HG03175 (cell line): ENCODE results near the gene NUF2.
"Not testable (repeated sequence)": the region's sequence is repeated elsewhere in the genome, so short reads cannot be mapped to it uniquely, and the experiment has no call there.

Source experiments
- ATAC-seq: cut with Tn5 transposase; IDR thresholded peaks from one replicate; pipeline ENCODE4 v1.9.1; 2021; ENCODE audit warnings: mild to moderate bottlenecking, moderate library complexity; ENCODE audit not compliant: unreplicated experiment

Gene NUF2

DNA sequence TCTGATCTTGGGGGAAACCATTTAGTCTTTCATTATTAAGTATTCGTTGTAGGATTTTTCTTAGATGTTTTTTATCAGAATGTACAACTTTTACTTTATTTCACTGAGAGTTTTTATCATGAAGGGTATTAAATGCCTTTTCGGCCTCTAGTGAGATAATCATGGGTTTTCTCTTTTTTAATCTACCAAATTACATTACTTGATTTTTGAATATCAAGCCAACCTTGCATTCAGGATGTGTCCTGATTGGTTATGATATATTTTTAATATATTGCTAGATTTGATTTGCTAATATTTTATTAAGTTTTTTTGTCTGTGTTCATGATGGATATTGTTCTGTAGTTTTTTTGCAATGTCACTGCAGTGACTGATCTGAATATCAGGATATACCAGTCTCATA lies 9.4 kb downstream of the NUF2 start:
- no peak for ATAC-seq

DNA sequence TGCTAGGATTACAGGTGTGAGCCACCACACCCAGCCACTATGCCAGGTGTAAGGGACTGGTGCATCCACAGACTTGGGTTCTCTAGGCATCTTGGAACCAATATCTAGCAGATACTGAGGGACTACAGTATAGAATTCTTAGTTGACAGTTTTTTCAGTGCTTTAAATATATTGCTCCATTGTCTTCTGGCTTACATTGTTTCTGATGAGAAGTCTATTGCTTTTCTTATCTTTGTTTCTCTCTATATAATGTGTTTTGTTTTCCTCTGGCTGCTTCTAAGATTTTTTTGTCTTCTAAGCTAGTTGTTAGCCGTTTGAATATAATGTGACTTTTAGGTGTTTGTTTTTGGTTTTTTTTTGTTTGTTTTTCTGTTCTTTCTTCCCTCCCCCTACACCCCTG lies 13.5 kb downstream of the NUF2 start:
- no peak for ATAC-seq

DNA sequence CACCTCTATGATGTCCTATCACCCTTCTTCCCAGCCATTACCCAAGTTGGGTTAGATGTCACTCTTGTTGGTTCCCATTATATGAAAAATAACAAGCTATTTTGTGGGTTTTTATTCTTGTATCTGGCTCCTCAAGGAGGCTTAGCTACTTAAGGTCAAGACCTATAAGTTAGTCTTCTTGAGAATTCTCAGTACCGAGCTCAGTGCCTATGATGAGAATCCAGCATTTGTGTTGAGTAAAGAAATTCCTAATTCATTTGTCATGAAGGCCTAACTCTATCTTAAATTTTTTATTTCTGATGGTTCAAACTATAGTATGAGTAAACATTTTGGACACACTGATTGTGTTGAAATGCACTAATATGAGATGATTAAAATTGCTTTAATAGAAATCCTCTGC lies 15.9 kb downstream of the NUF2 start:
- ATAC-seq, result no peak

DNA sequence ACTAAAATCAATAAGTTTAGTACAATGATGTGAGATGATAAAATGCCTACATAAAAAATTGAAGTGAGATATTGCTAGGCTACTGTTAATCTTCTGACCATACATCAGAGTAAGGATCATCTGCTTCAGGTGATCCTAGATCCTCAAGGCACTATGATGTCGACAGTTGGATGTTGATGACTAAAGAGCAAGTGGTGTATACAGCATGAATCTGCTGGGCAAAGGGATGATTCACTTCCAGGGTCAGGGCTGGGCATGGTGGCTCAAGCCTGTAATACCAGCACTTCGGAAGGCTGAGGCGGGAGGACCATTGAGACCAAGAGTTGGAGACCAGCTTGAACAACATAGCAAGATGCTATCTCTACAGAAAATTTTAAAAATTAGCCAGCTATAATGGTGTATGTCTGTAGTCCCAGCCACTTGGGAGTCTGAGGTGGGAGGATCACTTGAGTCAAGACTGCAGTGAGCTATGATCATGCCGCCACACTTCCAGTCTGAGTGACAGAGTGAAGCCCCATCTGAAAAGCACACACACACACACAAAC lies 24.6 kb downstream of the NUF2 start:
- no peak for ATAC-seq

DNA sequence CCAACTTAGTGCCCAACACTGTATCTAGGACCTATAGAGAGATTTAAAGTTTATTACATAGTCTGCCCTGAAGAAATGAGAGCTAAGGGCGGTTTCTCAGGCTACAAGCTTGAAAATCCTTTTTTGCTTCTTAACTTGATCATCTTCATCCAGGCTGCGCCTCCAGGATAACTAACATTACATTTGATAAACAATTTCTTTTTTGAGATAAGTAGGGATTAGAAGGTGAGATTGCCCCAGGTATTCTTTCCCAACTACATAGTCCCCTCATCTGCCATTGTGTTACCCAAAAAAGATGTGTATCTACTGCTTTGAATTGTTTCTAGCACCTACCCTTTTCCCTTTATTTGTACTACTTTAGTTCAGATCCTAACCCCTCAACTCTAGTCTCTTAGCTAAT lies 25.4 kb downstream of the NUF2 start:
- no peak for ATAC-seq

DNA sequence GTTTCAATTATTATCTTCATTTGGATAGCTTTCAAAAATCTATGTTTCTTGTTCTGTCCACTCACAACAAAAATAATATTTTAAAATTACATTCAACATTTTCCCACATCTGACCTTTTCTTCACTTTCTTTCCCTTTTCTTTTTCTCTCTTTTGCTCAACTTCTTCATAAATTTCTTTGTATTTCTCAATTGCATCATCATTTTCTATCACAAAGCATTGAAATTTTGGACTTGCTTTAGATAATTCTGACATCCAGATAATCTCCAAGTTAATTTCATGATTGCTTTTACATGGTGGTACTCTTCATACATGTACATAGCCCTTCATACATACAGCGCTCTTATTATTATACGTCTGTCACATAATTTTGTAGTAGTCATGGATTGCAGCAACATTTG lies 30.2 kb downstream of the NUF2 start:
- ATAC-seq, result no peak

DNA sequence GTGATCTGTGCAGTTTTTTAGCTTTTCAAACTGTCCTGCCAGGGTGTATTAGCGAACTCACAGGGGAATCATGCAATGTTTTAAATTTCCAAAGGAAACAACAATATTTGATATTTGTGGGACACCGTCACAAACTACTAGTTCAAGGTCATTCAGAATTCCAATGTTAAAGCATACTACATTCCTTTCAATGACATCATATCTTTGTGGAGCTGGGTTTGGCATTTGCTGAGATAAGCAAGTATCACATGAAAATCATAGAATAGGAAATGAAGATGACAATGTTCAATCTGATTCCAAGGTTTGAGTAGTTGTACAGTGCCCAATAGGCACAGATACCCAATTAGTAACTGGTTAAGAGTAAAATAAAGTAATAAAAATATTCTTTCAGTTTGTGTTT lies 35.6 kb downstream of the NUF2 start:
- ATAC-seq, result no peak

DNA sequence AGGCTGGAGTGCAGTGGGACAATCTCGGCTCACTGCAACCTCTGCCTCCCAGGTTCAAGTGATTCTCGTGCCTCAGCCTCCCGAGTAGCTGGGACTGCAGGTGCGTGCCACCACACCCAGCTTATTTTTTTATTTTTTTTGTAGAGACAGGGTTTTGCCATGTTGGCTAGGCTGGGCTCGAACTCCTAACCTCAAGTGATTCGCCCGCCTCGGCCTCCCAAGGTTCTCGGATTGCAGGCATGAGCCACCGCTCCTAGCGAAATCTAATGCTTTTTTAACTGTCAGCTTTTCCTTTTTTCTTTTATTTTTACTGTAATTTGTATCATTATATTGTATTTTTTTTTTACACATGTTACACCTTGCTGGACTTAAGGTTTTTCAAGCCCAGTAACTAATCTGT lies 36.4 kb downstream of the NUF2 start:
- not testable (repeated sequence) for ATAC-seq

DNA sequence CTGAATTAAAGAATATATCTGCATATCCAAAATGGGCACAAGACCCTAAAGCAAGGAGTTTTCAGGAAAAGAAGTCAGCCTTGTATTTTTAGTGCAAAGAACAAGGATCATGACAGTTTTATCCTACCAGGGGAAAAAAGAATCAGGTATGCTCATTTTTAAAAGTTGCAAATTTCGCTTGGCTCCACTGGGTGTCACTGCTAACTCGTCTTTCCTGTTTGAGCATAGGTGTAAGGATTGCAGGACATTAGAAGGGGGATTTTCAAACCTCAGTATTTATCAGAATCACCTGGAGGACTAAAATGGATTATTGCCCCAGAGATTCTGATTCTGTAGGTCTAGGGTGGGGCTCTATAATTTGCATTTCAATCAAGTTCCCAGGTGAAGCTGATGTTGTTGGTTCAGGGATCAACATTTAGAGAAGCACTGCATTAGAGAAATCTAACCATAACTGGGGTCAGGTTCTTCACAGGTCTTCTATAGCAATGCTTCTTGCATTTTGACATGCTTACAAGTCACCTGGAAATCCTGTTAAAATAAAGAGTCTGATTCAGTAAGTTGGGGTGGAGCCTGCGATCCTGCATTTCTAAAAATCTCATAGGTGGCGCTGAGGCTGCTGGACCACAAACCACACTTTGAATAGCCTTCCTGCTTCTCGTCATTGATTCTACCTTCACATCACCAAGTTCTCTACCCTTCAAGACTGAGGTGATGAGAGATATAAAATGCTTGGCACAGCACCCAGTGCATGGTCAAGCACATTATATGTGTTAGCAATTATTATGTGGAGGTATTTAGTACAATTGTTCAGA lies 39.6 kb downstream of the NUF2 start:
- ATAC-seq, result peak; percentile 49

DNA sequence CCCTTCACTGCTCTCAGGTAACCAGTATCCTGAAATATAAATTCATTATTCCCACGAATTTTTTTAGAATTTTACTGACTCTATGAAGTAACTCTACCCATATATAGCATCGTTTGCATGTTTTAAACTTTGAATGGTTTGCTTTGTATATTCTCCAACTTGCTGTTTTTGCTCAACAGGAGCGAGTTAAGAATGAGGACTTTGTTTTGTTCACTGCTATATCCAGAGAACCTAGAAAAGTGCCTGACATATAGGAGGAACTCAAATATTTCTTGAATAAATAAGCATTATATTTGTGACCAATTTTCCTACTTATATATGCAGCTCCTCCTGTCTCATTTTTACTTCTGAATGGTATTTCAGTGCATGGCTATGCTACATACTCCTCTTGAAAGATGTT lies 43.4 kb downstream of the NUF2 start:
- ATAC-seq, result no peak

DNA sequence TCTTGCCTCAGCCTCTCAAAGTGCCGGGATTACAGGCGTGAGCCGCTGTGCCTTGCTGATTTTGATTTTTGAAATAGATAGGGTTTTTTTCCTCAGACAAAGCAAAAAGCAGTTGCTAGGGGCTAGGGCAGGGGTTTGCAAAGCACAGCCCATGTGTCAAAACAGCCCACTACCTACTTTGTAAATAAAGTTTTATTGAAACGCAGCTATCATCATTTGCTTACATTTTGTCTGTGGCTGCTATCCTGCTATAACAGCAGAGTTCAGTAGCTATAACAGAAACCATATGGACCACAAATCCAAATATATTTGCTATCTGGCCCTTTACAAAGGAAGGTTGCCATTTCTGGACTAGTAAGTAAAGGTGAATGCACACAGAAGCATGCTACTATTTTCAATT lies 44.8 kb downstream of the NUF2 start:
- ATAC-seq, result no peak

DNA sequence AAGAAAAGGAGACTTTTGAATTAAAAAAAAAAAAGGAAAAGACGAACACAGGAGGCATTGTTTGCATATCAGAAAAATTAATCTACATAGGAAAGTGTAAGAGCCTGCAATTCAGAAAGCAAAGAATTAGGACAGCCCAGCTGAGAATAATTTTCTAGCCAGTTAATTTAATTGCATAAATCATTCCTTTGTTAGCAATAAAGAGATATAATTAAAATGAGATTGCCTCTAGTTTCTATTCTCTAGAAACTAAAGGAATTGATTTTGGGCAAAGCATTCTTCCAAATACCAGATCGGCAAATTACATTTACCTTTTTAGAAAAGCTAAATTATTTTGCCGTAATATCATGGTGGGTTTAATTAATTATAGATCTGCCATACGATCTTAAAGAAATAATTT lies 46.0 kb downstream of the NUF2 start:
- no peak for ATAC-seq

DNA sequence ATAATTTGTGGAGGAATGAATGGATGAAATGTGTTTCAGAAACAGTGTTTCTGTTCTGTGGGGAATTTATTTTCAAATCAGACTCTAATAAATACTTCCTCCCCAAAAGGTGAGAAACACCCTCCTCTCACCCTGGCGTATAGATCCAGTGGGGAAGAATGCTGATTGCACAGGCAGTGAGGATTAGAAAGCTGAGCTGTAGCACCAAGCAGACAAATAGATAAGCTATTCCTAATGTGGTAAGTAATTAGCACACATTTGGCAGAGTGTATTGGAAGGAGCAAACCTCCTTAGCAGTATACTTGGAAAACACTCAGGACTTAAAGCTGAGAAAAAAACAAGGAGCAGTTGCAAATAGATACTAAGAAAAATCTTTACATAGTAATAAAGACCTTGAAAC lies 50.8 kb downstream of the NUF2 start:
- no peak for ATAC-seq

DNA sequence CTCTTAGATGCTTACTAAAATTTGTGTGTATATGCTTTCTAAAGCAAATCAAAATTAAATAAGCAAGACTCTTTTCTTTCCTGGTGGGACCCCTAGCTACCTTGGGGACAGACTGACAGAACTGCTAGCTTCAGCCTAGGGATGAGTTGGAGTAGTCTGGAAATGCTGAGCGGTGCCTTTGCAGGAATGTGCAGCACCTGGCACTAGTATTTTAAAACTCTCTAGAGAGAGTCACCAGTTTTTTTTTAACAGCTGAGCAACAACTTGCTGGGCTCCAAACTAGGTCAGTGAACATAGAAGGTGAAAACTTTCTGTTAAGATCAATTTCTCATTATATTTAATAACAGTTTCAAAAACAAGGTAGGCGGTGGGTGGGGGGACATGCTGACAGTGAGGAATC lies 56.8 kb downstream of the NUF2 start:
- no peak for ATAC-seq

DNA sequence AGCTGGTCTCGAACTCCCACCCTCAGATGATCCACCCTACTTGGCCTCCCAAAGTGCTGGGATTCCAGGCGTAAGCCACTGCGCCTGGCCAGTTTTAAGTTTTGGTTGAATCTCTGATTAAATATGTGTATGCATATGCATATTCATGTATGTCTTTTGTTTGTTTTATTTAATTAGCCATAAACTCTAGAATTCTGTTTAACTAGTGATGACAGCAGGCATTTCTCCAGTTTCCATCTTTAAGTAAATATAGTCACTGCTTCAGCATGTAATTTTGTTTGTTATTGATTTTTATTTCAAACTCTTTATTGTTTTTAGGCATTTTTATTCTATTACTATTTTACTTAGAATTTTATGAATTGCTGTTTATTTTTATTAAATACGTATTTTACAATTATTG lies 58.0 kb downstream of the NUF2 start:
- ATAC-seq, result no peak

DNA sequence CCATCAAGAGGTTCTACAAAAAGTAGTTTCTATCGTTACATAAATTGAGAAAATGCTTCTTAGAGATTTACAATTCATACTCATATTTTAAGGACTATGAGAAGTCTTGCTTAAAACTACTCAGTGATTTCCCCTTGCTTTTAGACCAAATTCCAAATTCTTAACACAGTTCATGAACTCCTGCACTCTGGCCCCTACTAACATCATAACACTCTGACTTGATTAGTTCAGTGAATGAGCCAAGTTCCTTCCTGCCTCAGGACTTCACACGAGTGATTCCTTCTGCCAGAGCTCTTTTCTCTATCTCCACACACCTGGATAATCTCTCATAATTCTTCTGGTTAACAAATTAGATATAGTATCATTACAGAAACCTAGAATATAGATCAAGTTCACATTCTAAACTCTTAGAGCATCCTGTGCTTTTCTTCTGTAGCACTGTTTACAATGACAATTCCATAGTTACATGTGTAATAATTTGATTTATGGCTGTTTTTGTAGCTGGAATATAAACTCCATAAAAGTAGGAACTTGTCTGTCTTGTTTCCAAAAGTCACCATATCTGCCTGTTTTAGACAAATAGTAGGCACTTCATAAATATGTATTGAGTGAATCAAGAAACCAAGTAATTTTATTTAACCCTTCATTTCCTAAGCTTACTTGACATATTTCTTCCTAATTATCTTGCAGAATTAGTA lies 59.9 kb downstream of the NUF2 start:
- ATAC-seq, result no peak

DNA sequence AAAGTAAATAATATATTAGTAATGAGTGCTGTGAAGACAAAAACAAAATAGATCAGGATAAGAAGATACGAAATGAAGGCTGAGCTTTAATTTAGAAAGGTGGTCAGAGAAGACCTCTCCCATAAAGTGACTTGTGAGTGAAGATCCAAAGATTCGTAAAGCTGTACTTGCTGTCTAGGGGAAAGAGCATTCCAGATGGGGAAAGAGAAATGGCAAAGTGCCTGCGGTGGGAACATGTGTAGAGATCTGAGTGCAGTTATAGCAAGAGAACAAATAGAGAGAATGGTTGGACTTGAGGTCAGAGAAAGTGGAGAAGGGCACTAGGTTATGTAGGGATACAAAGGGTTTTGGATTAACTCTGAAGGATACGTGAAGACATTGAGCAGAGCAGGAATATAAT lies 60.6 kb downstream of the NUF2 start:
- no peak for ATAC-seq

DNA sequence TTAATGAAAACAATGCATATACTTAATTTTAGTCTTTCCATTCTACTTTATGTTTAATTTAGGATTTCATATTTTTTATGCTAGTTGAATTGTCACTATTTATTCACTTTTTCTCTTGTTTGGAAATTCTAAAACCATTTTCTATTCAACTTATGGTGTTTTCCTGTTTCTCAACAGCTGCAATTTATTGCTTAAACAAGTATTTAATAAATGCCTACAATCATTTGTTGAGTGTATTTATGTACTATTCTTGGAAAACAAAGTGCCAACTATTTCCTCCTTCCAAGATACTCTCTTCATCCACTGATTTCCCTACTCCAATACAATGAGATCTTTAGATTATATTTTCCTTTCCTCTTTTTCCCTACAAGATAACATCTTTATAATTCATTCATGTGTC lies 65.4 kb downstream of the NUF2 start:
- ATAC-seq, result no peak

DNA sequence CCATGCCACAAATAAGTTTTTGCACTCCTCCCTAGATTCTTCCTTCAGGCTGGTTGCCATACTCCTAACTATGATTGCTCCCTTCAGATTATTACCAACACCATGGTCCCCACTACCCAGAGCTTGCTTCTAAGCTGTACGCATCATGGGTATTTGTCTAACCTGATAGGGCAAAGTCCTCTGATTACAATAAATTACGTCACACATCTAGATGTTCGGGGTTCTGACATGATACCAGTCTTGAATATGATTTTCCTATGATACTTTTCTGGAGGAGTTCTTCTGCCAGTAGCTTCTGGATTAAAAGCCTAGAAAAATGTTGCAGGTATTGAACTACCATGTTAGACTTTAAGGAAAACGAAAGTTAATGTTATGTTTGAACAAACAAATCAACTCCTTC lies 67.2 kb downstream of the NUF2 start:
- ATAC-seq, result no peak

DNA sequence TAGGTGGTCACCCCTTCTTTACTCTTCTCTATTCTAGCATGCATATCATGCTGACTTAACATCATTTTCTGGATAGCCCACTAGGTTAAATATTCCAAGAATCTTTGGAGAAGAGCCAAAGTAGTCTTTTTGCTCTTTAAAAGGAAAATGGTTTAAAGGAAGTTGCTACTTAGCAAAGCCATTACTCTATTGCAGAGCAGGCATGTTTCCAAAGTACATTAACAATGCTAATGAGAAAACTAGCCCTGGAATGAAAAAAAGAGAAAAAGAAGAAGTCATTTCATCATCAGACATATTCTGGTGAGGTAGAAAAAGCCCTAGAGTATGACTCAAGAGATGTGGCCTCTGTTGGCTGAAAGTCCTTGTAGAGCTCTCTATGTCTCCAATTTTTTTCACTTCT lies 74.0 kb downstream of the NUF2 start:
- ATAC-seq, result no peak

DNA sequence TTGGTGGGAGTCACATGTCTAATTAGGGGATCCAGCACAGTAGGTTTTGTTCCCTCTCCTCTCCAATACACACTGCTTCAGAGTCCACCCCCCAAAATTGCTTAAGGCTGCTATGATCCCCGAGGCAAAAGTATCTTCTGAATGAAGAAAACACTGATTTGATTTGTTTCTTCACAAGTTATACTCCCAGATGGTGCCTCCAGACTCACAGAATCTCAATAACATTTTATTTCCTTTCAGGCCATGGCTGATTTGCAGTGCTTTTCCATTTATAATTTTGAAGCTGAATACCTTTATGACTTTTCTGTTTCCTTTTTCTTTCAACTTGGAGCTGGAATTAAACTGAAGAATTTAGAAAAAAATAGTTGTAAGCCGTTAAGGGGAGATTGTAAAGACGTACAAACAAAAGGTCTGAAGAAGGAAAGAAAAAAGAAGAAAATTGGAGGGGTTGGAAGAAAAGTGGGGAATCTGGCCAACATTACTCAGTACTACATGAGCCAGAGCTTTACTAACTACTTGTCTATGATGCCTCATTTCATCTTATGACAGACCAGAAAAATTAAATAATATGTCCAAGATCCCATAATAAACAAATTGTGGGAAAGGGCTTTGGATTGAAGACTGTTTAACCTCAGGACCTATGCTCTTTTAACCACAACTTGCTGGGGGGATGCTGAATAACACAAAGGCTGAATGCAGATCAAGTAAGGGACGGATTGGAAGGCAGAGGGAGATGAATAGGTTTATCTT lies 75.9 kb downstream of the NUF2 start:
- ATAC-seq, result no peak

DNA sequence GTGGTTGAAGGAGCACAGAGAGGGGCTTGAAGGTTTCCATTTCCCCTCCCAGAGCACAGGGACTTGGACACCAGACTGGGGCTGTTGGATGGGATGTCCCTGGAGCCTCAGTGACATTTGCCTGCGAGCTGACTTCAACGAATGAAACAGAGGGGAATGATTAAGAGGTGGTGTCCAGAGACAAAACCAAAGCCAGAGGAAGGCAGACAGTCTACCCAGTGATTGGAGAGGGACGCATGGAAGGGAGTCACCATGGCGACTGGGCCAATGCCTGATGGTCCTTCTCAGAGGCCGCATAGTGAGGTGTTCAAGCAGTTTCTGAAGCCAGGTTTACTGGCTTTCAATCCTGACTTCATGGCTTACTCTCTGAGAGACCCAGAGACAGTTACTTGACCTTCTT lies 77.2 kb downstream of the NUF2 start:
- no peak for ATAC-seq
